Naive B cell (primary cell): ENCODE measurements around the gene UCP2. TPM values are rescaled to one million over a fixed set of nuclear protein-coding genes. Genes with fewer than 3 reads are reported as not detected.

ENCODE experiments used
- ATAC-seq, 2 donors: fragments of 150-1000 bp; cut with Tn5 transposase; 2 replicates each; pipeline ENCODE4 v1.10.0; 2021; ENCODE audit warnings: low read depth in 2 of 2, mild to moderate bottlenecking in 2 of 2, moderate library complexity in 2 of 2
- DNase-seq: peaks from one replicate; pipeline ENCODE4 v3.0.0; 2022
- H3K27ac Mint-ChIP-seq, 6 donors: one replicate each; pipeline ENCODE4 v1.8.0; 2020 to 2022; ENCODE audit warnings: mild to moderate bottlenecking in 6 of 6, mixed read lengths in 6 of 6, moderate library complexity in 5 of 6, inconsistent platforms in 2 of 6
- H3K27me3 Mint-ChIP-seq, 3 donors: one replicate each; pipeline ENCODE4 v1.8.0; 2021 to 2022; ENCODE audit warnings: mixed read lengths in 3 of 3, mild to moderate bottlenecking in 1 of 3
- H3K36me3 Mint-ChIP-seq, 2 donors: one replicate each; pipeline ENCODE4 v1.8.0; 2020 to 2022; ENCODE audit warnings: mixed read lengths in 2 of 2, inconsistent platforms in 1 of 2, mild to moderate bottlenecking in 1 of 2
- H3K4me1 Mint-ChIP-seq, 3 donors: one replicate each; pipeline ENCODE4 v1.8.0; 2020 to 2022; ENCODE audit warnings: mixed read lengths in 3 of 3, inconsistent platforms in 1 of 3, mild to moderate bottlenecking in 1 of 3, moderate library complexity in 1 of 3
- H3K4me3 Mint-ChIP-seq, 8 donors: one replicate each; pipeline ENCODE4 v1.8.0; 2020 to 2022; ENCODE audit warnings: mild to moderate bottlenecking in 8 of 8, mixed read lengths in 8 of 8, moderate library complexity in 8 of 8, inconsistent platforms in 2 of 8
- H3K9me3 Mint-ChIP-seq, 7 donors: one replicate each; pipeline ENCODE4 v1.8.0; 2020 to 2022; ENCODE audit warnings: mixed read lengths in 7 of 7, mild to moderate bottlenecking in 5 of 7, inconsistent platforms in 2 of 7, moderate library complexity in 1 of 7
- polyA plus RNA-seq, 6 donors: library from polyadenylated mRNA; unstranded; fragments of 300-500 nt; fragmentation: Illumina TruSeq; gene quantifications; one replicate each; pipeline ENCODE4 v1.2.3, GENCODE V29; 2021; ENCODE audit warnings: low read depth in 6 of 6

Gene UCP2
- polyA plus RNA-seq, 6 donors from 2014 or later = 1,601 to 2,628 (median 2,020) TPM

- Mint-ChIP-seq H3K36me3 (peaks cover 0 to 4% of the 10 kb centered on the region in 2 donors), H3K4me3 (peak overlapping the region in 4 of 8 donors; percentile 5 to 30 (median 16)), H3K9me3 (no peaks in the 10 kb centered on the region), H3K27ac (peak overlapping the region; percentile 62 to 99 (median 89)), H3K4me1 (peaks cover 59 to 77% (median 74%) of the 10 kb centered on the region in 3 donors), H3K27me3 (no peaks in the 10 kb centered on the region)
- DNase-seq (no peak), ATAC-seq (no peak)
Measured at GRCh38 chr11:73969091-73969490, 13.6 kb downstream of the UCP2 start.

GRCh38 chr11:73968356-73968966, 14.2 kb downstream of the UCP2 start:
- H3K9me3 Mint-ChIP-seq = no peaks in the 10 kb centered on the region
- peak overlapping the region; percentile 62 to 99 (median 88) for H3K27ac Mint-ChIP-seq
- H3K27me3 Mint-ChIP-seq = no peaks in the 10 kb centered on the region
- no peaks in the 10 kb centered on the region for H3K36me3 Mint-ChIP-seq
- peak overlapping the region in 5 of 8 donors; percentile 14 to 61 (median 47) for H3K4me3 Mint-ChIP-seq
- DNase-seq (no peak), ATAC-seq (no peak)
- peaks cover 55 to 75% (median 69%) of the 10 kb centered on the region in 3 donors for H3K4me1 Mint-ChIP-seq

- Mint-ChIP-seq H3K36me3 (no peaks in the 10 kb centered on the region), H3K27me3 (no peaks in the 10 kb centered on the region), H3K4me1 (peaks cover 33 to 48% (median 42%) of the 10 kb centered on the region in 3 donors), H3K9me3 (no peaks in the 10 kb centered on the region), H3K27ac (peak overlapping the region in 2 of 6 donors; percentile 54 to 60), H3K4me3 (peak overlapping the region in 1 of 8 donors; percentile 22)
- DNase-seq (no peak), ATAC-seq (no peak)
Measured at GRCh38 chr11:73965764-73966121, 16.9 kb downstream of the UCP2 start.

DNA sequence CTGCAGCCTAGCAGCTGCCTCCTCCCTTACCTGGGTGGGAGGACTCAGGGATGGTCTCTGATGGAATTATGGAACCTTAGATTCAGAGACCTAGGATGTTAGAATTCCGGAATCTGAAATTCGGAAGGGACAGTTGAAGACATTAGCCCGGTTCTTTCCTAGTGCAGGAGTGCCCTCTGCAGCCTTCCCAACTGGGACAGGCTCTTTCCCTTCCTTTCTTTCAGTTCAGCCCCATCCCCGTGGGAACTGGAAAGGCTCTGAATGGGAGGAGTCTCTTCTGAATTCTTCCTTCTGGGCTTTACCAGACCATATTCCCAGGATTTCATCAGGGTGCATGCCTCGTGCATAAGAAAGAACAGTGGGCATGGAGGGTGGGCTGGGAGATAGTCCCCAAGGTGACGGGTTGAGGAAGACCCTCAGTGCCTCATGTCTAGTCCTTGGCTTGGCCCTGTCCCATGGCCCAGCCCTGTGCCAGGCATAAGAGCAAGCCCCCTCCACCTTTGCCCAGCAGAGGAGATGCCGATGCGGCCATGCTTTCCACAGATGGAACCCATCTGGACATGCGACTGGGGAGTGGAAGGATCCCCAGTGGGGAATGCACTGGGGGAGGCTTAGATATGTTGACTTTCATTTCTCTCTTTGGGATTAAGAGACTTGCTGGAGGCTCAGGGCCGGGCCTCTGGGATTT, 17.4 kb downstream of the UCP2 start:
- no peak for DNase-seq

GRCh38 chr11:73963861-73964260, 18.8 kb downstream of the UCP2 start:
- H3K4me3 Mint-ChIP-seq = peak overlapping the region in 4 of 8 donors; percentile 2 to 42 (median 19)
- ATAC-seq (peak in 1 of 2 donors; percentile 3), DNase-seq (no peak)

More for the DNA sequence above, 17.4 kb downstream of the UCP2 start:
- Mint-ChIP-seq H3K27ac (peak overlapping the region in 2 of 6 donors; percentile 37 to 54), H3K4me1 (peaks cover 31 to 43% (median 37%) of the 10 kb centered on the region in 3 donors), H3K36me3 (no peaks in the 10 kb centered on the region), H3K9me3 (no peaks in the 10 kb centered on the region), H3K27me3 (no peaks in the 10 kb centered on the region), H3K4me3 (no peak overlapping the region)
- ATAC-seq = no peak

DNA sequence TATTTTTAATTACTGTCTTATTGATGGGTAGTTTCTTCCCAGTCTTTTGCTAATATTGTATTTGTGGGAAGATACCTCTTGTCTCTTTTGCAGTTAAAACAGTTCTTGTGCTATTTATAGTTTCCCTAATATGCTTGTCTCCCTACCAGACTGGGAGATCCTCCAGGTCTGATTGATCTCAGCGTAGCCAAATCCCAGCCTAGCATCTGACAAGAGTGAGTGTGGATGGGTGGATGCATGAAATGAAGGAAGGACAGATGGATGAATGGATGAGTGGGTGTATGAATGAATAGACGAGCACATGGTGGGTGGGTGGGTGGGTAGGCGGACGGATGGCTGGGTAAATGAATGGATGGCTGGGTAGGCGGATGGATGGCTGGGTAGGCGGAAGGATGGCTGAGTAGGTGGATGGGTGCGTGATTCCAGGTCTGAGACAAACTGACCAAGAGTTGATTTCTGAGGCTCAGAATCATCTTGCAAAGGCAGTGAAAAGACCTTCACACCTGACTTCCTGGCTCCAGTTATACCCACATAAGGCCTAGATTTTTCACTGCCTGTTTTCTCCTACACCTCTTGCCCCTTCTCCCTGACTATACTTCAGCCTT, 20.4 kb downstream of the UCP2 start:
- Mint-ChIP-seq H3K27ac (peak overlapping the region in 1 of 6 donors; percentile 34), H3K27me3 (peaks cover 5 to 10% (median 6%) of the 10 kb centered on the region in 3 donors), H3K9me3 (no peaks in the 10 kb centered on the region), H3K4me3 (no peak overlapping the region), H3K36me3 (no peaks in the 10 kb centered on the region), H3K4me1 (peaks cover 9 to 16% (median 11%) of the 10 kb centered on the region in 3 donors)
- DNase-seq = no peak
- no peak for ATAC-seq

More at GRCh38 chr11:73963861-73964260, 18.8 kb downstream of the UCP2 start:
- no peaks in the 10 kb centered on the region for H3K27me3 Mint-ChIP-seq
- peak overlapping the region in 4 of 6 donors; percentile 57 to 93 (median 71) for H3K27ac Mint-ChIP-seq
- peaks cover 18 to 29% (median 23%) of the 10 kb centered on the region in 3 donors for H3K4me1 Mint-ChIP-seq
- no peaks in the 10 kb centered on the region for H3K9me3 Mint-ChIP-seq
- H3K36me3 Mint-ChIP-seq = no peaks in the 10 kb centered on the region

GRCh38 chr11:73961321-73961720, 21.3 kb downstream of the UCP2 start:
- no peaks in the 10 kb centered on the region for H3K36me3 Mint-ChIP-seq
- H3K4me3 Mint-ChIP-seq = no peak overlapping the region
- DNase-seq (no peak), ATAC-seq (no peak)
- peak overlapping the region in 1 of 6 donors; percentile 66 for H3K27ac Mint-ChIP-seq
- no peaks in the 10 kb centered on the region for H3K9me3 Mint-ChIP-seq
- H3K4me1 Mint-ChIP-seq = peaks cover 11 to 16% (median 13%) of the 10 kb centered on the region in 3 donors
- peaks cover 6 to 19% (median 14%) of the 10 kb centered on the region in 3 donors for H3K27me3 Mint-ChIP-seq

- ATAC-seq (no peak), DNase-seq (no peak)
- Mint-ChIP-seq H3K9me3 (no peaks in the 10 kb centered on the region), H3K27ac (peak overlapping the region in 3 of 6 donors; percentile 16 to 72 (median 38)), H3K4me1 (peaks cover 0 to 7% (median 0%) of the 10 kb centered on the region in 3 donors), H3K36me3 (no peaks in the 10 kb centered on the region), H3K4me3 (peak overlapping the region in 1 of 8 donors; percentile 21), H3K27me3 (peaks cover 6 to 25% (median 19%) of the 10 kb centered on the region in 3 donors)
Measured at GRCh38 chr11:73958521-73959141, 24.0 kb downstream of the UCP2 start.

GRCh38 chr11:73957654-73958361, 24.8 kb downstream of the UCP2 start:
- DNase-seq (no peak), ATAC-seq (peak in 1 of 2 donors; percentile 21)
- Mint-ChIP-seq H3K4me3 (peak overlapping the region in 4 of 8 donors; percentile 36 to 78 (median 68)), H3K4me1 (peaks cover 0 to 7% (median 0%) of the 10 kb centered on the region in 3 donors), H3K27ac (peak overlapping the region in 1 of 6 donors; percentile 56), H3K36me3 (no peaks in the 10 kb centered on the region), H3K27me3 (peaks cover 6 to 25% (median 19%) of the 10 kb centered on the region in 3 donors), H3K9me3 (no peaks in the 10 kb centered on the region)

GRCh38 chr11:73956876-73957653, 25.6 kb downstream of the UCP2 start:
- ATAC-seq (peak in 1 of 2 donors; percentile 12), DNase-seq (no peak)
- peaks cover 0 to 7% (median 0%) of the 10 kb centered on the region in 3 donors for H3K4me1 Mint-ChIP-seq
- H3K36me3 Mint-ChIP-seq = no peaks in the 10 kb centered on the region
- peak overlapping the region in 4 of 8 donors; percentile 36 to 78 (median 68) for H3K4me3 Mint-ChIP-seq
- H3K27me3 Mint-ChIP-seq = peaks cover 6 to 25% (median 19%) of the 10 kb centered on the region in 3 donors
- no peaks in the 10 kb centered on the region for H3K9me3 Mint-ChIP-seq
- no peak overlapping the region for H3K27ac Mint-ChIP-seq

DNA sequence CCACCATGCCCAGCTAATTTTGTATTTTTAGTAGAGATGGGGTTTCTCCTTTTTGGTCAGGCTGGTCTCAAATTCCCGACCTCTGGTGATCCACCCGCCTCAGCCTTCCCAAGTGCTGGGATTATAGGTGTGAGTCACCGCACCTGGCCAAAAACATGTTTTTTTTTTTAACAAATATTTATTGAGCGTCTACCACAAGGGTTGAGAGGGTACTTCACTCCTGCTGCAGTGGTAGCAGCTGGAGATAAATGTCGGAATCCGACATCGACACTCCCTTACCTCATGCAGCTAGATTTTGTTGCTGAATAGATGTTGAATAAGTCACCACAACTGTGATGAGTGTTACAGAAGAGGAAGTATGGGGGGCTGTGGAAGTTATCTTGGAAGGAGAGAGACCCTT, 30.8 kb downstream of the UCP2 start:
- H3K27me3 Mint-ChIP-seq = peaks cover 0 to 16% (median 10%) of the 10 kb centered on the region in 3 donors
- H3K4me3 Mint-ChIP-seq = no peak overlapping the region
- H3K4me1 Mint-ChIP-seq = peaks cover 0 to 6% (median 0%) of the 10 kb centered on the region in 3 donors
- H3K36me3 Mint-ChIP-seq = no peaks in the 10 kb centered on the region
- H3K9me3 Mint-ChIP-seq = peaks cover 0 to under 1% (median 0%) of the 10 kb centered on the region in 7 donors
- no peak for ATAC-seq
- DNase-seq = no peak
- peak overlapping the region in 2 of 6 donors; percentile 22 to 80 for H3K27ac Mint-ChIP-seq
